HG02571 (cell line): Measurements from ENCODE around the gene TUBG2.
"Not testable (repeated sequence)": the region's sequence is repeated elsewhere in the genome, so short reads cannot be mapped to it uniquely, and the experiment has no call there.

Experiments used
- ATAC-seq: cut with Tn5 transposase; IDR thresholded peaks from one replicate; pipeline ENCODE4 v1.9.1; 2021; ENCODE audit warnings: mild to moderate bottlenecking, moderate library complexity; ENCODE audit not compliant: unreplicated experiment

TUBG2 gene

GRCh38 chr17:42653179-42654124 lies 5.6 kb upstream of the TUBG2 start:
- ATAC-seq = no peak

- no peak for ATAC-seq
Observed at GRCh38 chr17:42655528-42655927, 3.6 kb upstream of the TUBG2 start.

GRCh38 chr17:42657824-42658588 lies 1.1 kb upstream of the TUBG2 start:
- ATAC-seq = no peak

GRCh38 chr17:42659932-42660274 lies 819 bp downstream of the TUBG2 start:
- not testable (repeated sequence) for ATAC-seq

- no peak for ATAC-seq
Observed at GRCh38 chr17:42660692-42661345, 1.7 kb downstream of the TUBG2 start.

GRCh38 chr17:42665581-42666001 lies 6.5 kb downstream of the TUBG2 start:
- no peak for ATAC-seq

- not testable (repeated sequence) for ATAC-seq
Observed at GRCh38 chr17:42666126-42666525, 7.0 kb downstream of the TUBG2 start.

GRCh38 chr17:42667088-42667951 lies 8.2 kb downstream of the TUBG2 start:
- ATAC-seq = no peak

- ATAC-seq = no peak
Observed at GRCh38 chr17:42669705-42669976, 10.6 kb downstream of the TUBG2 start.

GRCh38 chr17:42669977-42670788 lies 11.1 kb downstream of the TUBG2 start:
- no peak for ATAC-seq

- no peak for ATAC-seq
Observed at GRCh38 chr17:42670789-42671657, 11.9 kb downstream of the TUBG2 start.

GRCh38 chr17:42672038-42672437 lies 13.0 kb downstream of the TUBG2 start:
- ATAC-seq = no peak

GRCh38 chr17:42673266-42673884 lies 14.3 kb downstream of the TUBG2 start:
- no peak for ATAC-seq

GRCh38 chr17:42673885-42674754 lies 15.0 kb downstream of the TUBG2 start:
- ATAC-seq = no peak

- no peak for ATAC-seq
Observed at GRCh38 chr17:42674755-42675347, 15.8 kb downstream of the TUBG2 start.

- no peak for ATAC-seq
Observed at GRCh38 chr17:42675348-42675964, 16.4 kb downstream of the TUBG2 start.

GRCh38 chr17:42675965-42676423 lies 16.9 kb downstream of the TUBG2 start:
- ATAC-seq = no peak
